ENCODE data around the gene RAPGEF3. TPM values are rescaled to one million over a fixed set of nuclear protein-coding genes. Genes with fewer than 3 reads are reported as not detected.

Gene RAPGEF3
- total RNA-seq, 6 donors from 2014 or later, result 19.0 to 94.0 (median 52.1) TPM

GRCh38 chr12:47763481-47764346, 5.0 kb upstream of the RAPGEF3 start:
- no peaks in the 10 kb centered on the region for H3K36me3 ChIP-seq
- H3K9me3 ChIP-seq, result no peaks in the 10 kb centered on the region
- H3K27me3 ChIP-seq, result no peaks in the 10 kb centered on the region
- no peak overlapping the region for H3K4me3 ChIP-seq
- WGBS, 2 donors, result 74 to 78% methylated on average over 6 to 8 of the region's 8 CpGs
- H3K4me1 ChIP-seq, result peaks cover 5 to 9% (median 9%) of the 10 kb centered on the region in 4 donors
- H3K27ac ChIP-seq, result no peak overlapping the region
- DNase-seq (no peak), ATAC-seq (ENCODE audit: low FRiP score in 2 of 2) (peak in 1 of 2 donors; percentile 12)
- TF ChIP-seq POLR2A (IDR thresholded peaks at IDR 0.05) (no peak), EP300 (IDR thresholded peaks at IDR 0.05) (no peak), POLR2AphosphoS5 (IDR thresholded peaks at IDR 0.05) (no peak)
- TF ChIP-seq, protein P1, sequence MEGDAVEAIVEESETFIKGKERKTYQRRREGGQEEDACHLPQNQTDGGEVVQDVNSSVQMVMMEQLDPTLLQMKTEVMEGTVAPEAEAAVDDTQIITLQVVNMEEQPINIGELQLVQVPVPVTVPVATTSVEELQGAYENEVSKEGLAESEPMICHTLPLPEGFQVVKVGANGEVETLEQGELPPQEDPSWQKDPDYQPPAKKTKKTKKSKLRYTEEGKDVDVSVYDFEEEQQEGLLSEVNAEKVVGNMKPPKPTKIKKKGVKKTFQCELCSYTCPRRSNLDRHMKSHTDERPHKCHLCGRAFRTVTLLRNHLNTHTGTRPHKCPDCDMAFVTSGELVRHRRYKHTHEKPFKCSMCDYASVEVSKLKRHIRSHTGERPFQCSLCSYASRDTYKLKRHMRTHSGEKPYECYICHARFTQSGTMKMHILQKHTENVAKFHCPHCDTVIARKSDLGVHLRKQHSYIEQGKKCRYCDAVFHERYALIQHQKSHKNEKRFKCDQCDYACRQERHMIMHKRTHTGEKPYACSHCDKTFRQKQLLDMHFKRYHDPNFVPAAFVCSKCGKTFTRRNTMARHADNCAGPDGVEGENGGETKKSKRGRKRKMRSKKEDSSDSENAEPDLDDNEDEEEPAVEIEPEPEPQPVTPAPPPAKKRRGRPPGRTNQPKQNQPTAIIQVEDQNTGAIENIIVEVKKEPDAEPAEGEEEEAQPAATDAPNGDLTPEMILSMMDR (IDR thresholded peaks at IDR 0.05), result no peak

DNA sequence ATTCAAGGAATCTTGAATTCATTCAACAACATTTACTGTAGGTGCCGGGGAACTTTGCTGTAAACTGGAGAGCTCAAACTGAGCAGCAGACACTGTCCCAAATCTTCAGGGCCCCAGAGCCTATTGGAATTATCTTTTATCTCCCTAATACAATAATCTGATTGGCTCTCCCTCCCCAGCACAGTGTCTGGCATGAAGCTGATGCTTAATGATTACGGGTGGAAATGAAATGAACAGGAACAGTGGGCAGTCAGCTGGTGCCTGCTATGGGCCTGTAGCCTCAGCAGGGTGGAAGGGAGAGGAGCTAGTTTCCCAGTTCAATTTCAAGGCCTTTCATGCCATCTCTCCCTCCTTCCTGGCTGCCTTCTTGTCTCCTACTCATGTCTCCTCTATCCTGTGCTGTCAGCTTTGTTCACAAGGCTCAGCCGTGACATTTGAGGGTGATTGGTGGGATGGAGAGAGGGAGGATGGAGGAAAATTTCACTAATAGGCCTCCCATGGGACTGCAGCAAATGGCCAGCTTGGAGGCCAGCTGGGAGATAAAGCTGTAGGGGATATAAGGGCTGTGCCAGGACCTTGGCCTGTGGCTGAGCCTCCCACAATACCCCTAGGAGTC, 4.3 kb upstream of the RAPGEF3 start:
- no peaks in the 10 kb centered on the region for H3K27me3 ChIP-seq
- H3K4me1 ChIP-seq, result peaks cover 12 to 16% (median 16%) of the 10 kb centered on the region in 4 donors
- H3K27ac ChIP-seq, result no peak overlapping the region
- no peaks in the 10 kb centered on the region for H3K36me3 ChIP-seq
- H3K9me3 ChIP-seq, result no peaks in the 10 kb centered on the region
- DNase-seq, result no peak
- WGBS, 2 donors, result 79 to 82% methylated on average over 3 of the region's 3 CpGs
- TF ChIP-seq, protein P1 (IDR thresholded peaks at IDR 0.05), result no peak
- no peak for TF ChIP-seq POLR2AphosphoS5 (IDR thresholded peaks at IDR 0.05)
- TF ChIP-seq POLR2A (IDR thresholded peaks at IDR 0.05), result no peak
- H3K4me3 ChIP-seq, result no peak overlapping the region
- ATAC-seq (ENCODE audit: low FRiP score in 2 of 2), result no peak

DNA sequence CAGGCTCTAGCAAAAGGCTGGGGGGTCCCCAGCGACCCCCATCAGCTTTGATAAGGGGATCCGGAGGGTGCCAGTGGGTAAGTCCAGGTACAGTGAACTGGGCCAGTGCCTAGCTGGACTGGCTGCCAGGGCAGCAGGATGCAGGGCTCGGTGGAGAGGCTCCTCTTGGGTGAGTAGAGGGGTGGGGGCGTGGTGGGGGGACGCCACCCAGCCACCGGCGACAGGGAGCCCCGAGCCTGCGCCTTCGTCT, 171 bp downstream of the RAPGEF3 start:
- TF ChIP-seq POLR2AphosphoS5 (IDR thresholded peaks at IDR 0.05) (no peak), EP300 (IDR thresholded peaks at IDR 0.05) (no peak), POLR2A (IDR thresholded peaks at IDR 0.05) (no peak)
- TF ChIP-seq, protein P1 (IDR thresholded peaks at IDR 0.05), result no peak
- peak overlapping the region; percentile 80 to 90 (median 86) for H3K27ac ChIP-seq
- peak overlapping the region; percentile 38 to 73 (median 60) for H3K4me3 ChIP-seq
- H3K36me3 ChIP-seq, result no peaks in the 10 kb centered on the region
- peaks cover 56 to 61% (median 57%) of the 10 kb centered on the region in 4 donors for H3K4me1 ChIP-seq
- H3K27me3 ChIP-seq, result no peaks in the 10 kb centered on the region
- no peak for ATAC-seq (ENCODE audit: low FRiP score in 2 of 2)
- 0 to 4% methylated on average over 3 to 7 of the region's 10 CpGs for WGBS, 2 donors
- no peak for DNase-seq
- no peaks in the 10 kb centered on the region for H3K9me3 ChIP-seq

GRCh38 chr12:47757840-47758583, 668 bp downstream of the RAPGEF3 start:
- peaks cover 60 to 66% (median 62%) of the 10 kb centered on the region in 4 donors for H3K4me1 ChIP-seq
- 14 to 21% methylated on average over 8 to 20 of the region's 20 CpGs for WGBS, 2 donors
- no peak for TF ChIP-seq EP300 (IDR thresholded peaks at IDR 0.05)
- TF ChIP-seq, protein P1 (IDR thresholded peaks at IDR 0.05), result no peak
- TF ChIP-seq POLR2A (IDR thresholded peaks at IDR 0.05), result no peak
- no peak for TF ChIP-seq POLR2AphosphoS5 (IDR thresholded peaks at IDR 0.05)
- peak overlapping the region; percentile 38 to 73 (median 60) for H3K4me3 ChIP-seq
- no peaks in the 10 kb centered on the region for H3K27me3 ChIP-seq
- no peaks in the 10 kb centered on the region for H3K9me3 ChIP-seq
- no peaks in the 10 kb centered on the region for H3K36me3 ChIP-seq
- DNase-seq, result peak; percentile 67 to 72
- H3K27ac ChIP-seq, result peak overlapping the region; percentile 80 to 90 (median 86)
- ATAC-seq (ENCODE audit: low FRiP score in 2 of 2), result peak; percentile 32 to 38

All from upper lobe of left lung (tissue), 6 donors.